NCI-H1436 (cell line): ENCODE results near the gene ARFGAP3.
"Not testable (repeated sequence)": the region's sequence is repeated elsewhere in the genome, so short reads cannot be mapped to it uniquely, and the experiment has no call there.

Source experiments
- DNase-seq: peaks from one replicate; lab custom pipeline; 2025; lab: John Stamatoyannopoulos, UW

ARFGAP3 gene

GRCh38 chr22:42768385-42769035 lies 88.6 kb downstream of the ARFGAP3 start:
- DNase-seq, result no peak

- DNase-seq, result no peak
Measured at GRCh38 chr22:42766860-42767259, 90.2 kb downstream of the ARFGAP3 start.

GRCh38 chr22:42764895-42765363 lies 92.1 kb downstream of the ARFGAP3 start:
- no peak for DNase-seq

- DNase-seq, result no peak
Measured at GRCh38 chr22:42763965-42764480, 93.0 kb downstream of the ARFGAP3 start.

- no peak for DNase-seq
Measured at GRCh38 chr22:42760806-42761565, 96.1 kb downstream of the ARFGAP3 start.

- DNase-seq, result no peak
Measured at GRCh38 chr22:42758931-42759629, 98.0 kb downstream of the ARFGAP3 start.

GRCh38 chr22:42755553-42755952 lies 101.5 kb downstream of the ARFGAP3 start:
- DNase-seq, result not testable (repeated sequence)

GRCh38 chr22:42755121-42755520 lies 102.0 kb downstream of the ARFGAP3 start:
- not testable (repeated sequence) for DNase-seq

GRCh38 chr22:42754658-42755057 lies 102.4 kb downstream of the ARFGAP3 start:
- DNase-seq, result no peak

- no peak for DNase-seq
Measured at GRCh38 chr22:42752912-42753311, 104.2 kb downstream of the ARFGAP3 start.

GRCh38 chr22:42752230-42752746 lies 104.8 kb downstream of the ARFGAP3 start:
- DNase-seq, result no peak

GRCh38 chr22:42750421-42750820 lies 106.7 kb downstream of the ARFGAP3 start:
- DNase-seq, result not testable (repeated sequence)

- DNase-seq, result no peak
Measured at GRCh38 chr22:42747701-42748513, 109.2 kb downstream of the ARFGAP3 start.
